ENCODE measurements around the gene STPG3.

STPG3 gene

DNA sequence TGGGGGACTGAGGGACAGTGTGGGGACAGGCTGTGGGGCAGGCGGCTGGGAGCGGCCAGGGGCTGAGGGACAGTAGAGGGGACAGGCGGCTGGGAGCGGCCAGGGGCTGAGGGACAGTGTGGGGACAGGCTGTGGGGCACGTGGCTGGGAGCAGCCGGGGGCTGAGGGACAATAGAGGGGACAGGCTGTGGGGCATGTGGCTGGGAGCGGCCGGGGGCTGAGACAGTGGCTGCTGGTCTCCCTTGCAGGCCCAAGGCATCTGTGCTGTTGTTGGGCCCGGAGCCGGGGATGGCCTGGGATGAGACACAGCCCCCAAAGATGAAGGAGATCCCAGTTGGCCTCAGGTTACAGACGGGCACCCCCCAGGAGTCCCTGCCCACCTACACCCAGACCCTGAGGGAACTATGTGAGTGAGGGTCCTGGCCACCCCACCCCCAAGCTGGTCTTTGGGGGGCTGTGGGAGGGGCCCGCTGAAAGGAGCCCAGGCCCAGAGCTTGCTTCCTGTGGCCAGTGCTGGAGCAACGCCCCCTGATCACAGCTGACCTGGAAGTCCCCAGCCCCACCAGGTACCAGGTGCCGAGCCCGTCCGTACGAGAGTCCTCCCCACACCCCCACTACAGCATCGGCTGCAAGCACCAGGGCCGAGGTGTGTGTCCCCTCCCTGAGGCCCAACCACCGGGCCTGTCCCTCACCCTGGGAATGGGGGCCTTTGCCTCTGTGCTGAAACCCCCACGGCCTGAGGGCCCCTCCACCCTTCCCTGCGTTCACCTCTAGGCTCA is 593 bp downstream of the STPG3 start:
- TF ChIP-seq, protein P1, sequence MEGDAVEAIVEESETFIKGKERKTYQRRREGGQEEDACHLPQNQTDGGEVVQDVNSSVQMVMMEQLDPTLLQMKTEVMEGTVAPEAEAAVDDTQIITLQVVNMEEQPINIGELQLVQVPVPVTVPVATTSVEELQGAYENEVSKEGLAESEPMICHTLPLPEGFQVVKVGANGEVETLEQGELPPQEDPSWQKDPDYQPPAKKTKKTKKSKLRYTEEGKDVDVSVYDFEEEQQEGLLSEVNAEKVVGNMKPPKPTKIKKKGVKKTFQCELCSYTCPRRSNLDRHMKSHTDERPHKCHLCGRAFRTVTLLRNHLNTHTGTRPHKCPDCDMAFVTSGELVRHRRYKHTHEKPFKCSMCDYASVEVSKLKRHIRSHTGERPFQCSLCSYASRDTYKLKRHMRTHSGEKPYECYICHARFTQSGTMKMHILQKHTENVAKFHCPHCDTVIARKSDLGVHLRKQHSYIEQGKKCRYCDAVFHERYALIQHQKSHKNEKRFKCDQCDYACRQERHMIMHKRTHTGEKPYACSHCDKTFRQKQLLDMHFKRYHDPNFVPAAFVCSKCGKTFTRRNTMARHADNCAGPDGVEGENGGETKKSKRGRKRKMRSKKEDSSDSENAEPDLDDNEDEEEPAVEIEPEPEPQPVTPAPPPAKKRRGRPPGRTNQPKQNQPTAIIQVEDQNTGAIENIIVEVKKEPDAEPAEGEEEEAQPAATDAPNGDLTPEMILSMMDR (conservative IDR thresholded peaks at IDR 0.05; ENCODE audit: low read depth, low read length): no peak
- Histone ChIP-seq H3K4me2 (no peak overlapping the region), H2AFZ (ENCODE audit: low read depth) (no peak overlapping the region), H3K27ac (no peak overlapping the region), H3K4me1 (ENCODE audit: low read depth, poor library complexity, severe bottlenecking) (peaks cover 15% of the 10 kb centered on the region), H3K79me2 (ENCODE audit: insufficient read depth, low read depth) (peaks cover 10% of the 10 kb centered on the region), H4K20me1 (ENCODE audit: insufficient read depth) (no peaks in the 10 kb centered on the region), H3K4me3 (IDR thresholded peaks at IDR 0.05; ENCODE audit: insufficient read depth, low read depth, low read length) (no peak overlapping the region), H3K9ac (no peak overlapping the region), H3K27me3 (ENCODE audit: insufficient read depth, low read depth) (no peaks in the 10 kb centered on the region), H3K36me3 (ENCODE audit: insufficient read depth) (no peaks in the 10 kb centered on the region)

GRCh38 chr9:137252555-137253506 is 1.7 kb downstream of the STPG3 start:
- Histone ChIP-seq H3K4me3 (IDR thresholded peaks at IDR 0.05; ENCODE audit: insufficient read depth, low read depth, low read length) (no peak overlapping the region), H3K27me3 (ENCODE audit: insufficient read depth, low read depth) (no peaks in the 10 kb centered on the region), H3K36me3 (ENCODE audit: insufficient read depth) (no peaks in the 10 kb centered on the region), H4K20me1 (ENCODE audit: insufficient read depth) (no peaks in the 10 kb centered on the region), H3K79me2 (ENCODE audit: insufficient read depth, low read depth) (peaks cover 13% of the 10 kb centered on the region), H2AFZ (ENCODE audit: low read depth) (no peak overlapping the region), H3K9ac (no peak overlapping the region), H3K4me1 (ENCODE audit: low read depth, poor library complexity, severe bottlenecking) (peaks cover 17% of the 10 kb centered on the region), H3K27ac (no peak overlapping the region), H3K4me2 (no peak overlapping the region)
- TF ChIP-seq, protein P1 (conservative IDR thresholded peaks at IDR 0.05; ENCODE audit: low read depth, low read length): no peak

DNA sequence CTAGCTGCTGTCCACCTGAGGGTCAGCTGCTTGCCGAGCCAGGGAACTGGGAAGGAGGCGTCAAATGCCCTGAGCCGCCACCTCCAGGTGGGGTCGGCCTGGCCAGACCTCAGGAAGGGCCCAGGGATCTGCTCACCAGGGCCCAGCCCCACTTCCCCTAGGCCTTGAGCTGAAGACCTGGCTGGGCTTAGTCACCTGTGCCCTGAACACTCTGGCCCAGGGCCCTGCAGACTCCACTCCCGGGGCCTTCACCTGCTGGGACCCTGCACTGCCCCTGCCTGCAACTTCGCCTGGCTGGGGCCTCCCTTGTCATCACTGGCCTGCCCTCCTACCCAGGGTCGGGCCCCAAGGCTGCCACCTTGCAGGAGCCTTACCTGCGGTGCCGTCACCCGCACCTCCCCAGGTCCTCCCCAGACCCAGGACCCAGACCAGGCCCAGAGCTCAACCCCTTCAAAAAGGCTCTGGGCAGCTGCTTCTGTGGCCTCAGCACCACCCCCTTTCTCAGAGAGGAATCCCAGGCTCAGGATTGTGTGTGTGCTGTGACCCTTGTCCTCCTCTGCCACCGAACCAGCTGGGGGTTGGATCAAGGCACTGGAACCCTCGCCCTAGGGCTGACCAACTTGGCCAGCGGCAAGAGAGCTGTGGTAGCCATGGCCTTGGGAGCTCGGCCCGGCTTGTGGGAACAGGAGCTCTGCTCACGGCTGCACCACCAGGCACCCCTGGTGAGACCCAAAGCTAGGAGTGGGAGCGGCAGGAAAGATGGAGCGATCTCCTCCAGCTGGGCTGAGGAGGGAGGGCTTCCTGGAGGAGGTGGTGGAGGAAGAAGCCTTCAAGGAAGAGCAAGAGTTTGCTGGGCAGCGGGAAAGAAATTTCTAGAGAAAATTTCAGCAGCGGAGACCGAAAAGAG is 2.9 kb downstream of the STPG3 start:
- Histone ChIP-seq H3K4me2 (peak overlapping the region; percentile 82), H3K36me3 (ENCODE audit: insufficient read depth) (no peaks in the 10 kb centered on the region), H3K4me1 (ENCODE audit: low read depth, poor library complexity, severe bottlenecking) (peaks cover 17% of the 10 kb centered on the region), H3K9ac (no peak overlapping the region), H3K79me2 (ENCODE audit: insufficient read depth, low read depth) (peaks cover 15% of the 10 kb centered on the region), H3K27ac (no peak overlapping the region), H4K20me1 (ENCODE audit: insufficient read depth) (no peaks in the 10 kb centered on the region), H2AFZ (ENCODE audit: low read depth) (peak overlapping the region; percentile 99), H3K27me3 (ENCODE audit: insufficient read depth, low read depth) (no peaks in the 10 kb centered on the region), H3K4me3 (IDR thresholded peaks at IDR 0.05; ENCODE audit: insufficient read depth, low read depth, low read length) (no peak overlapping the region)
- TF ChIP-seq, protein P1 (conservative IDR thresholded peaks at IDR 0.05; ENCODE audit: low read depth, low read length): no peak
